K562 (cell line): ENCODE measurements around the gene IFNK. TPM values are rescaled to one million over a fixed set of nuclear protein-coding genes. Genes with fewer than 3 reads are reported as not detected.

Source experiments
- ATAC-seq: fragments of 200-7000 bp; cut with Tn5 transposase; 3 replicates; pipeline ENCODE4 v1.9.1; 2020; ENCODE audit warnings: moderate library complexity
- BruUV-seq: library from RNA; stranded (reverse); fragments of 400-500 nt; replicated peaks from 2 replicates; lab custom pipeline; 2021; lab: Mats Ljungman, UMichigan
- CTCF ChIA-PET: fragments of 300-600 bp; formaldehyde crosslinking; extraction: SDS; loops from one replicate; lab custom pipeline; 2021; ENCODE audit warnings: low intra/inter-chr PET ratio; lab: Yijun Ruan, JAX
- POLR2A ChIA-PET: fragments of 300-600, 350-650 bp; sonication (Branson Sonifier 250); formaldehyde crosslinking; extraction: SDS; loops from one replicate; lab custom pipeline; 2021; ENCODE audit warnings: antibody characterized with exemption, inconsistent platforms; lab: Yijun Ruan, JAX
- DNase-seq, 4 experiments: peaks; one replicate each; pipeline versions ENCODE4 v3.0.0 to v3.0.0-alpha.2; 2011 to 2018; ENCODE audit warnings: low spot score in 3 of 4, mixed read lengths in 3 of 4; ENCODE audit errors: extremely low read depth in 1 of 4
- FAIRE-seq: peaks from 2 replicates; lab custom pipeline; 2011; peaks lifted over from hg19 to GRCh38; lab: Jason Lieb, UNC
- H2AFZ ChIP-seq: 2 replicates; pipeline ENCODE4 v1.6.0; 2011; ENCODE audit warnings: low read depth, low read length, control low read depth, inconsistent platforms
- H3K27ac ChIP-seq: fragments of 200-600 bp; 3 replicates; pipeline ENCODE4 v1.8.0; 2011; ENCODE audit warnings: low read depth, mild to moderate bottlenecking, control low read depth, inconsistent platforms, low read length, moderate library complexity, mixed read lengths; ENCODE audit errors: extremely low read depth
- H3K27me3 ChIP-seq, 2 experiments: fragments of 300-600 bp in 1 of 2; 2 replicates in 1 of 2; 3 replicates in 1 of 2; pipeline versions ENCODE4 v1.6.0 to v1.8.0; 2011; ENCODE audit warnings: inconsistent platforms in 2 of 2, low read length in 2 of 2, mild to moderate bottlenecking in 1 of 2, mixed read lengths in 1 of 2, moderate library complexity in 1 of 2; ENCODE audit not compliant: control insufficient read depth in 2 of 2, insufficient read depth in 2 of 2
- H3K36me3 ChIP-seq: fragments of 300-600 bp; 3 replicates; pipeline ENCODE4 v1.8.0; 2011; ENCODE audit warnings: mild to moderate bottlenecking, low read length, inconsistent platforms; ENCODE audit not compliant: control insufficient read depth, insufficient read depth
- H3K4me1 ChIP-seq, 2 experiments: fragments of 200-600 bp in 1 of 2; replicated peaks in 1 of 2; 2 replicates in 1 of 2; 3 replicates in 1 of 2; pipeline versions ENCODE4 v1.5.1 to v1.8.0; 2011; ENCODE audit warnings: inconsistent platforms in 2 of 2, low read length in 2 of 2, mild to moderate bottlenecking in 1 of 2, mixed read lengths in 1 of 2, moderate library complexity in 1 of 2; ENCODE audit not compliant: control insufficient read depth in 2 of 2, insufficient read depth in 2 of 2
- H3K4me2 ChIP-seq: 2 replicates; pipeline ENCODE4 v1.6.1; 2011; ENCODE audit warnings: low read length, control low read depth, inconsistent platforms, mixed read lengths; ENCODE audit not compliant: insufficient read depth
- H3K4me3 ChIP-seq: fragments of 200-600 bp; sonication (generic), shearing (Covaris generic); 2 replicates; pipeline ENCODE4 v1.5.1; 2016; ENCODE audit warnings: control low read depth, inconsistent platforms
- H3K79me2 ChIP-seq: fragments of 200-600 bp; 3 replicates; pipeline ENCODE4 v1.8.0; 2011; ENCODE audit warnings: low read length, inconsistent platforms; ENCODE audit not compliant: control insufficient read depth, insufficient read depth
- H3K9ac ChIP-seq, 2 experiments: 2 replicates each; pipeline versions ENCODE4 v1.6.0 to v1.6.1; 2011; ENCODE audit warnings: low read depth in 2 of 2, low read length in 2 of 2, control low read depth in 1 of 2, inconsistent platforms in 1 of 2, mild to moderate bottlenecking in 1 of 2, mixed read lengths in 1 of 2; ENCODE audit not compliant: insufficient read depth in 1 of 2
- H3K9me1 ChIP-seq: one replicate; pipeline ENCODE4 v1.6.0; 2011; ENCODE audit warnings: inconsistent platforms, mild to moderate bottlenecking, low read length, moderate library complexity; ENCODE audit not compliant: control insufficient read depth, insufficient read depth
- H3K9me3 ChIP-seq: replicated peaks from 2 replicates; pipeline ENCODE4 v1.5.1; 2011; ENCODE audit warnings: low read depth, low read length, inconsistent platforms; ENCODE audit not compliant: control insufficient read depth, insufficient read depth
- H4K20me1 ChIP-seq: replicated peaks from 2 replicates; pipeline ENCODE4 v1.6.1; 2011; ENCODE audit warnings: low read length, inconsistent platforms, mixed read lengths; ENCODE audit not compliant: control insufficient read depth, insufficient read depth
- FOXJ2 ChIP-seq: fragments of 200-800 bp; sonication (Bioruptor generic); IDR thresholded peaks from 2 replicates; pipeline ENCODE4 v1.6.1; 2016; ENCODE audit warnings: missing genetic modification characterization, missing compliant biosample characterization
- GABPB1 ChIP-seq: sonication (generic); formaldehyde crosslinking; IDR thresholded peaks from 2 replicates; pipeline ENCODE4 v1.8.0; 2022; ENCODE audit warnings: mild to moderate bottlenecking, missing genetic modification reagents
- PYGO2 ChIP-seq: fragments of 450-650 bp; IDR thresholded peaks from 2 replicates; pipeline ENCODE4 v1.6.1; 2016; ENCODE audit warnings: mild to moderate bottlenecking, missing genetic modification characterization, moderate library complexity, missing compliant biosample characterization
- SIN3A ChIP-seq, 2 experiments: fragments of 150-350 bp in 1 of 2; IDR thresholded peaks; 2 replicates each; pipeline ENCODE4 v1.6.1; 2011 to 2016; ENCODE audit warnings: borderline replicate concordance in 2 of 2, low read depth in 2 of 2, low read length in 2 of 2, mild to moderate bottlenecking in 2 of 2, moderate library complexity in 2 of 2; ENCODE audit not compliant: control insufficient read depth in 1 of 2
- TBP ChIP-seq: optimal IDR thresholded peaks from 2 replicates; pipeline ENCODE3; 2011; ENCODE audit warnings: low read depth, low read length, improper control_type of control experiment
- whole genome bisulfite sequencing: fragments of 100-300 bp; shearing (Covaris generic); methylation state at CpG from one replicate; pipeline ENCODE4 v1.1.6; 2016; ENCODE audit warnings: low coverage, mixed read lengths; ENCODE audit not compliant: insufficient coverage; ENCODE audit errors: missing lambda C conversion rate; 5-methylcytosine and 5-hydroxymethylcytosine counted together
- in situ Hi-C: fragments of 300-500 bp; cut with MboI; formaldehyde crosslinking; loops from 4 replicates; pipeline ENCODE4 v1.15.0; 2018; ENCODE audit warnings: inconsistent platforms, mixed read lengths
- intact Hi-C: fragments of 100-400 bp; cut with micrococcal nuclease; formaldehyde crosslinking; loops from 2 replicates; pipeline ENCODE4 v1.14.2; 2022
- polyA plus RNA-seq, 8 experiments: library from polyadenylated mRNA; depleted of rRNA in 4 of 8; stranded (reverse) in 5 of 8; unstranded in 3 of 8; fragments of >200 nt; fragmentation: Nextera tagmentation in 2 of 8; fragmentation: Illumina TruSeq in 1 of 8; extraction: Ambion mirVana in 2 of 8; extraction: Trizol in 1 of 8; gene quantifications; 2 replicates each; pipeline versions ENCODE4 v1.2.1 to v1.2.3, GENCODE V29; 2011 to 2014; ENCODE audit warnings: inconsistent platforms in 1 of 8, missing spikeins in 1 of 8
- total RNA-seq, 7 experiments: library from RNA; depleted of rRNA in 6 of 7; stranded (reverse); fragments of >200 nt in 6 of 7; fragmentation: Illumina TruSeq in 2 of 7; extraction: Trizol in 2 of 7; gene quantifications; 2 replicates each; pipeline versions ENCODE4 v1.2.1 to v1.2.3, GENCODE V29; 2011 to 2021; ENCODE audit warnings: low replicate concordance in 1 of 7
- TF ChIP-seq, protein P1 (sequence below): fragments of 450-650 bp; IDR thresholded peaks from 2 replicates; pipeline ENCODE4 v1.7.1; 2018; ENCODE audit warnings: mild to moderate bottlenecking, low read depth; ENCODE audit not compliant: partially characterized antibody
- TF ChIP-seq, protein P2 (sequence below): sonication (generic); formaldehyde crosslinking; IDR thresholded peaks from 2 replicates; pipeline ENCODE4 v1.8.0; 2022; ENCODE audit warnings: mild to moderate bottlenecking, low read depth, missing genetic modification reagents

The IFNK gene
- total and polyA plus RNA-seq, 9 of the 15 experiments (the other 6 are each of a cell fraction or from before 2014, with no cell fraction given), result 0.11 TPM; not detected in 8

DNA sequence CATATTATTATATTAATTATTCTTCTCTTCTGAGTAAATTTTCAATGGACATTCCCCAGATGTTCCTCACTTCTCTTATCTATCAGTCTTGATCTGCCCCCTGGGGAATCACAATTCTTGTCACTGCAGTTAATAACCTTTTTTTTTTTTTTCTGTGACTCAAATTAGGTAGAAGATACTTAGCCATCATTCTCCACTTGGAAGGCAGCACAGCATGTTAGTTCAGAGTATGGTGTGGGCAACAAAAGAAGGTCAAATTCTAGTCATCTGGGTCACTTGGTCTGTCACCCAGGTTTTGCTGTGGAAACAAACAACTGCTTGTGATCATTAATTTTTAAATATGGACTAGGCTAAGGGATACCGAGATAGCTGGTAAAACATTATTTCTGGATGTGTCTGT lies 13.7 kb downstream of the IFNK start:
- ATAC-seq (no peak), DNase-seq (no peak), FAIRE-seq (no peak)
- no peaks in the 10 kb centered on the region for H3K9me3 ChIP-seq
- no peaks in the 10 kb centered on the region for H3K36me3 ChIP-seq
- no peak overlapping the region for H3K4me2 ChIP-seq
- no peak overlapping the region for H3K9ac ChIP-seq
- POLR2A ChIA-PET, result no interaction called here
- H3K9me1 ChIP-seq, result no peaks in the 10 kb centered on the region
- no peaks in the 10 kb centered on the region for H3K79me2 ChIP-seq
- H3K4me3 ChIP-seq, result no peak overlapping the region
- no peak overlapping the region for H2AFZ ChIP-seq
- intact Hi-C loops (loop anchor here (2.0 to 10.0 kb wide), 2 partner anchors 103 to 205 kb away; no protein-coding TSS in a partner anchor), in situ Hi-C loops (no loop called here)
- H3K27ac ChIP-seq, result no peak overlapping the region
- TF ChIP-seq PYGO2, result no peak
- TF ChIP-seq, protein P1, sequence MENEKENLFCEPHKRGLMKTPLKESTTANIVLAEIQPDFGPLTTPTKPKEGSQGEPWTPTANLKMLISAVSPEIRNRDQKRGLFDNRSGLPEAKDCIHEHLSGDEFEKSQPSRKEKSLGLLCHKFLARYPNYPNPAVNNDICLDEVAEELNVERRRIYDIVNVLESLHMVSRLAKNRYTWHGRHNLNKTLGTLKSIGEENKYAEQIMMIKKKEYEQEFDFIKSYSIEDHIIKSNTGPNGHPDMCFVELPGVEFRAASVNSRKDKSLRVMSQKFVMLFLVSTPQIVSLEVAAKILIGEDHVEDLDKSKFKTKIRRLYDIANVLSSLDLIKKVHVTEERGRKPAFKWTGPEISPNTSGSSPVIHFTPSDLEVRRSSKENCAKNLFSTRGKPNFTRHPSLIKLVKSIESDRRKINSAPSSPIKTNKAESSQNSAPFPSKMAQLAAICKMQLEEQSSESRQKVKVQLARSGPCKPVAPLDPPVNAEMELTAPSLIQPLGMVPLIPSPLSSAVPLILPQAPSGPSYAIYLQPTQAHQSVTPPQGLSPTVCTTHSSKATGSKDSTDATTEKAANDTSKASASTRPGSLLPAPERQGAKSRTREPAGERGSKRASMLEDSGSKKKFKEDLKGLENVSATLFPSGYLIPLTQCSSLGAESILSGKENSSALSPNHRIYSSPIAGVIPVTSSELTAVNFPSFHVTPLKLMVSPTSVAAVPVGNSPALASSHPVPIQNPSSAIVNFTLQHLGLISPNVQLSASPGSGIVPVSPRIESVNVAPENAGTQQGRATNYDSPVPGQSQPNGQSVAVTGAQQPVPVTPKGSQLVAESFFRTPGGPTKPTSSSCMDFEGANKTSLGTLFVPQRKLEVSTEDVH, result no peak
- no peak for TF ChIP-seq SIN3A (IDR thresholded peaks at IDR 0.05; ENCODE audit: borderline replicate concordance in 2 of 2, control insufficient read depth in 1 of 2, low read depth in 2 of 2, low read length in 2 of 2)
- no peak for TF ChIP-seq GABPB1 (CRISPR knock-in tag)
- TF ChIP-seq TBP, result no peak
- TF ChIP-seq FOXJ2 (tag), result no peak
- TF ChIP-seq, protein P2, sequence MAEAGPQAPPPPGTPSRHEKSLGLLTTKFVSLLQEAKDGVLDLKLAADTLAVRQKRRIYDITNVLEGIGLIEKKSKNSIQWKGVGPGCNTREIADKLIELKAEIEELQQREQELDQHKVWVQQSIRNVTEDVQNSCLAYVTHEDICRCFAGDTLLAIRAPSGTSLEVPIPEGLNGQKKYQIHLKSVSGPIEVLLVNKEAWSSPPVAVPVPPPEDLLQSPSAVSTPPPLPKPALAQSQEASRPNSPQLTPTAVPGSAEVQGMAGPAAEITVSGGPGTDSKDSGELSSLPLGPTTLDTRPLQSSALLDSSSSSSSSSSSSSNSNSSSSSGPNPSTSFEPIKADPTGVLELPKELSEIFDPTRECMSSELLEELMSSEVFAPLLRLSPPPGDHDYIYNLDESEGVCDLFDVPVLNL (CRISPR knock-in tag), result no peak
- H3K27me3 ChIP-seq, result no peaks in the 10 kb centered on the region
- CTCF ChIA-PET, result interaction anchor here (0.6 kb wide), 1 partner anchor 77 kb away, joined by 3 read pairs; no protein-coding TSS in a partner anchor
- no CpG with 5 or more reads among the region's 1 CpG for WGBS
- BruUV-seq, result no TSS peak
- no peaks in the 10 kb centered on the region for H4K20me1 ChIP-seq
- H3K4me1 ChIP-seq, result peaks cover 0 to 2% of the 10 kb centered on the region in 2 experiments; a peak in 3 of 5 replicates
